DOHH2 (cell line): ENCODE results near the gene POLR1H.

Experiments
- EZH2phosphoT487 ChIP-seq: fragments of 200-600 bp; sonication (generic); IDR thresholded peaks from 2 replicates; pipeline ENCODE4 v1.6.1; 2017; ENCODE audit warnings: borderline replicate concordance, mild to moderate bottlenecking, antibody characterized with exemption, low read length, moderate library complexity, mixed read lengths
- TF ChIP-seq, protein P1 (sequence below): fragments of 200-600 bp; sonication (generic); IDR thresholded peaks from one replicate; pipeline ENCODE4 v1.5.1; 2014; ENCODE audit warnings: antibody characterized with exemption, mild to moderate bottlenecking, low read depth, low read length; ENCODE audit not compliant: poor library complexity, severe bottlenecking

DNA sequence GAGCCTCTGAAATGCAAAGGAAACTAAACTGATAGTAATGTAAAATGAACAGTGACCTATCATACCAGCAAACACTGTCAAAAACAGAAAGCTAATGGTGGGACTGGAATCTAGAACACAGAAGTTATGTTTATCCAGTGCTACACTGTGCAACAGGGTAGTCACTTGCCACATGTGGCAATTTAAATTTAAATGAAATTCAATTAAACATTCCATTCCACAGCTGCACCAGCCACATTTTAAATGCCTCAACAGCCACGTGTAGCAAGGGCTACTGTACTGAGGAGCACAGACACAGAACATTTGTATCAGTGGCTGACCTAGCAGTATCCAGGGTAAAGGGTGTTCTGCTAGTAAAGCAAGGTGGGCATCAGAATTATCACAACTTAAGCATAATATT, 5.6 kb upstream of the POLR1H start:
- TF ChIP-seq, protein P1, sequence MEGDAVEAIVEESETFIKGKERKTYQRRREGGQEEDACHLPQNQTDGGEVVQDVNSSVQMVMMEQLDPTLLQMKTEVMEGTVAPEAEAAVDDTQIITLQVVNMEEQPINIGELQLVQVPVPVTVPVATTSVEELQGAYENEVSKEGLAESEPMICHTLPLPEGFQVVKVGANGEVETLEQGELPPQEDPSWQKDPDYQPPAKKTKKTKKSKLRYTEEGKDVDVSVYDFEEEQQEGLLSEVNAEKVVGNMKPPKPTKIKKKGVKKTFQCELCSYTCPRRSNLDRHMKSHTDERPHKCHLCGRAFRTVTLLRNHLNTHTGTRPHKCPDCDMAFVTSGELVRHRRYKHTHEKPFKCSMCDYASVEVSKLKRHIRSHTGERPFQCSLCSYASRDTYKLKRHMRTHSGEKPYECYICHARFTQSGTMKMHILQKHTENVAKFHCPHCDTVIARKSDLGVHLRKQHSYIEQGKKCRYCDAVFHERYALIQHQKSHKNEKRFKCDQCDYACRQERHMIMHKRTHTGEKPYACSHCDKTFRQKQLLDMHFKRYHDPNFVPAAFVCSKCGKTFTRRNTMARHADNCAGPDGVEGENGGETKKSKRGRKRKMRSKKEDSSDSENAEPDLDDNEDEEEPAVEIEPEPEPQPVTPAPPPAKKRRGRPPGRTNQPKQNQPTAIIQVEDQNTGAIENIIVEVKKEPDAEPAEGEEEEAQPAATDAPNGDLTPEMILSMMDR: no peak
- TF ChIP-seq EZH2phosphoT487: no peak
